Smooth muscle cell (in vitro differentiated cells): ENCODE data around the gene SH3TC2. TPM values are rescaled to one million over a fixed set of nuclear protein-coding genes. Genes with fewer than 3 reads are reported as not detected.
A peak's percentile ranks its signal among the peaks of the same experiment; 100 is the strongest.

Source experiments
- DNase-seq: peaks from one replicate; lab custom pipeline; 2025; ENCODE audit not compliant: unreplicated experiment; lab: John Stamatoyannopoulos, UW
- H2AFZ ChIP-seq: fragments of 200-600 bp; sonication (generic); 2 replicates; pipeline ENCODE4 v1.6.0; 2016; ENCODE audit warnings: antibody characterized with exemption, low read depth, mild to moderate bottlenecking
- H3F3A ChIP-seq: fragments of 200-600 bp; sonication (generic); 2 replicates; pipeline ENCODE4 v1.6.0; 2017; ENCODE audit warnings: antibody characterized with exemption, low read depth
- H3K27ac ChIP-seq: fragments of 200-600 bp; sonication (generic); 2 replicates; pipeline ENCODE4 v1.5.1; 2016; ENCODE audit warnings: low read depth, mild to moderate bottlenecking
- H3K27me3 ChIP-seq: fragments of 200-600 bp; sonication (generic); 2 replicates; pipeline ENCODE4 v1.6.1; 2016; ENCODE audit warnings: low read depth, mild to moderate bottlenecking
- H3K36me3 ChIP-seq: fragments of 200-600 bp; sonication (generic); 2 replicates; pipeline ENCODE4 v1.5.1; 2016; ENCODE audit warnings: low read depth
- H3K4me1 ChIP-seq: fragments of 200-600 bp; sonication (generic); 2 replicates; pipeline ENCODE4 v1.5.1; 2016; ENCODE audit warnings: low read depth
- H3K4me2 ChIP-seq: fragments of 200-600 bp; sonication (generic); 2 replicates; pipeline ENCODE4 v1.6.0; 2016; ENCODE audit warnings: mild to moderate bottlenecking
- H3K4me3 ChIP-seq: fragments of 200-600 bp; sonication (generic); 2 replicates; pipeline ENCODE4 v1.5.1; 2016; ENCODE audit warnings: mild to moderate bottlenecking
- H3K79me2 ChIP-seq: fragments of 200-600 bp; sonication (generic); 2 replicates; pipeline ENCODE4 v1.6.0; 2016; ENCODE audit warnings: low read depth, mild to moderate bottlenecking
- H3K9ac ChIP-seq: fragments of 200-600 bp; sonication (generic); 2 replicates; pipeline ENCODE4 v1.6.0; 2016; ENCODE audit warnings: low read depth
- H3K9me3 ChIP-seq: fragments of 200-600 bp; sonication (generic); replicated peaks from 2 replicates; pipeline ENCODE4 v1.5.1; 2016; ENCODE audit warnings: low read depth
- H4K20me1 ChIP-seq: fragments of 200-600 bp; sonication (generic); 2 replicates; pipeline ENCODE4 v1.6.0; 2016; ENCODE audit warnings: low read depth
- WGBS: methylation state at CpG from one replicate; pipeline ENCODE4 v1.1.7; 2016; ENCODE audit warnings: low lambda C conversion rate; 5-methylcytosine and 5-hydroxymethylcytosine counted together
- polyA plus RNA-seq: library from polyadenylated mRNA; unstranded; fragments of >200 nt; fragmentation: Nextera tagmentation; extraction: Ambion mirVana; gene quantifications from 2 replicates; pipeline ENCODE4 v1.2.1, GENCODE V29; 2016
- total RNA-seq: library from RNA; depleted of rRNA; stranded (reverse); fragments of >200 nt; gene quantifications from 2 replicates; pipeline ENCODE4 v1.2.3, GENCODE V29; 2014
- TF ChIP-seq, protein P1 (sequence below): fragments of 200-600 bp; sonication (generic); IDR thresholded peaks from 2 replicates; pipeline ENCODE4 v1.5.1; 2017; ENCODE audit warnings: borderline replicate concordance, mild to moderate bottlenecking, antibody characterized with exemption; ENCODE audit not compliant: insufficient read depth, poor library complexity, severe bottlenecking

Gene SH3TC2
- total and polyA plus RNA-seq, 2 experiments from 2014 or later: 0.31 to 0.46 TPM

DNA sequence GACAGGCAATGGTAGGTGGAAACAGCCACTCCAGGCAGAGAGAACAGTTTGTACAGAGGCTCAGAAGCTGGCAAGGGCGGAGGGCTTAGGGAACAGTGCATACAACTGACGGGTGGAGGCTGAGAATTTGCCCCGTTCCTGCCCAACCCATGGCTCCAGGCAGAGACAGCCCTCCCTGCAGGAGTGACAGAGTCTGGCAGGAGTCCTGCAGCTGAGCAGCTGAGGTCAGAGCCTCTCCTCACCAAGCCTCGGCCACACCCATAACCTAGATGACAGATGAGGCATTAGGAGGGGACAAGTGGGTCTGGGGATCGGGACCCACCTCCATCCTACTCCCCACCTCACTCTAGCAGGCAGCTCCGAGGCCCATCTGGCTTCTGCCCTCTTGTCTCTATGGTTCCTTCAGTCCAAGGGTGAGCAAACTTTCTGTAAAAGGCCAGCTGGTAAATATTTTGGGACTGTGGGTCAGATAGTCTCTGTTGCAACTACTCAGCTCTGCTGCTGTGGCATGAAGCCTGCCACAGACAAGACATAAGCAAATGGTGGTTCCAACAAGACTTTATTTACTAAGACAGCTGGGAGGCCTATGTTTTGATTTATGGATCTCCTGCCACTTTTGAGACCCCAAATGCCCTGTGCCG is 83.7 kb downstream of the SH3TC2 start:
- Histone ChIP-seq H3K36me3 (no peaks in the 10 kb centered on the region), H2AFZ (no peak overlapping the region), H3K4me1 (peaks cover 5% of the 10 kb centered on the region), H3F3A (no peaks in the 10 kb centered on the region), H3K9me3 (no peaks in the 10 kb centered on the region), H3K4me3 (no peak overlapping the region), H3K9ac (no peak overlapping the region), H4K20me1 (no peaks in the 10 kb centered on the region), H3K79me2 (no peaks in the 10 kb centered on the region), H3K27ac (no peak overlapping the region), H3K27me3 (peaks cover 25% of the 10 kb centered on the region), H3K4me2 (no peak overlapping the region)
- 83% methylated on average over 7 of the region's 7 CpGs for WGBS
- TF ChIP-seq, protein P1, sequence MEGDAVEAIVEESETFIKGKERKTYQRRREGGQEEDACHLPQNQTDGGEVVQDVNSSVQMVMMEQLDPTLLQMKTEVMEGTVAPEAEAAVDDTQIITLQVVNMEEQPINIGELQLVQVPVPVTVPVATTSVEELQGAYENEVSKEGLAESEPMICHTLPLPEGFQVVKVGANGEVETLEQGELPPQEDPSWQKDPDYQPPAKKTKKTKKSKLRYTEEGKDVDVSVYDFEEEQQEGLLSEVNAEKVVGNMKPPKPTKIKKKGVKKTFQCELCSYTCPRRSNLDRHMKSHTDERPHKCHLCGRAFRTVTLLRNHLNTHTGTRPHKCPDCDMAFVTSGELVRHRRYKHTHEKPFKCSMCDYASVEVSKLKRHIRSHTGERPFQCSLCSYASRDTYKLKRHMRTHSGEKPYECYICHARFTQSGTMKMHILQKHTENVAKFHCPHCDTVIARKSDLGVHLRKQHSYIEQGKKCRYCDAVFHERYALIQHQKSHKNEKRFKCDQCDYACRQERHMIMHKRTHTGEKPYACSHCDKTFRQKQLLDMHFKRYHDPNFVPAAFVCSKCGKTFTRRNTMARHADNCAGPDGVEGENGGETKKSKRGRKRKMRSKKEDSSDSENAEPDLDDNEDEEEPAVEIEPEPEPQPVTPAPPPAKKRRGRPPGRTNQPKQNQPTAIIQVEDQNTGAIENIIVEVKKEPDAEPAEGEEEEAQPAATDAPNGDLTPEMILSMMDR: no peak
- no peak for DNase-seq

DNA sequence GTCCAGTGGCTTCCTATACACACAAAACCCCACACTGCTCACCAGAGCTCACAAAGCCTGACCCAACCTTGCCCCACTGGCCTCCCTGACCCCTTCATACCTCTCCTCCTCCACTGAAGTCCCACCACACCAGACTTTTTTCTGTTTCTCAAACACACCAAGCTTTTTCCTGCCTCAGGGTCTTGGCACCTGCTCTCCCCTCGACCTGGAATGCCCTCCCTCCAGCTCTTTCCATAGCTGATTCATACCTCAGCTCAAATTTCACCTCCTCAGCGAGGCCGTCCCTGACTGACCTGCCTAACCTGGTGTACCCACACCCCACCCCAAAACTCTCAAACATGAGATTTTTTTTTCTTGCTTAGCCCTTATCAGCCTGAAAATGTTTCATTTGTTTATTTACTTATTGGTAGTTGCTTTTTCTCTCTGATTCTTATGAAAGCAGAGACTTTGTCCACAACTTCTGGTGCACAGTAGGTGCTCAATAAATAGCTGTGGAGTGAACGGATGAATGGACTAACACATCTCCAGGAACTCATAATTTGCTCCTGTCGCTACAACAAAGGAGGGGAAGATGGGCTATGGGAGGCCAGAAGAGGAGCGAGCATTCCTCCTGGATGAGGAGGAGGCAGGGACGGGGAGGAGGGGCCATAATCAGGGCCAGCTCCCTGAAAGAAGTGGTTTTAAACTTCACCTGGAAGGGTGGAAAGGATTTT is 84.3 kb downstream of the SH3TC2 start:
- no peak overlapping the region for H3K4me3 ChIP-seq
- peaks cover 25% of the 10 kb centered on the region for H3K27me3 ChIP-seq
- TF ChIP-seq, protein P1: no peak
- H3K79me2 ChIP-seq: no peaks in the 10 kb centered on the region
- H3K36me3 ChIP-seq: no peaks in the 10 kb centered on the region
- H3F3A ChIP-seq: no peaks in the 10 kb centered on the region
- no peak overlapping the region for H3K27ac ChIP-seq
- H2AFZ ChIP-seq: no peak overlapping the region
- DNase-seq: no peak
- peaks cover 5% of the 10 kb centered on the region for H3K4me1 ChIP-seq
- H3K9me3 ChIP-seq: no peaks in the 10 kb centered on the region
- no peak overlapping the region for H3K4me2 ChIP-seq
- no peaks in the 10 kb centered on the region for H4K20me1 ChIP-seq
- H3K9ac ChIP-seq: no peak overlapping the region
- 71% methylated on average over 7 of the region's 7 CpGs for WGBS

DNA sequence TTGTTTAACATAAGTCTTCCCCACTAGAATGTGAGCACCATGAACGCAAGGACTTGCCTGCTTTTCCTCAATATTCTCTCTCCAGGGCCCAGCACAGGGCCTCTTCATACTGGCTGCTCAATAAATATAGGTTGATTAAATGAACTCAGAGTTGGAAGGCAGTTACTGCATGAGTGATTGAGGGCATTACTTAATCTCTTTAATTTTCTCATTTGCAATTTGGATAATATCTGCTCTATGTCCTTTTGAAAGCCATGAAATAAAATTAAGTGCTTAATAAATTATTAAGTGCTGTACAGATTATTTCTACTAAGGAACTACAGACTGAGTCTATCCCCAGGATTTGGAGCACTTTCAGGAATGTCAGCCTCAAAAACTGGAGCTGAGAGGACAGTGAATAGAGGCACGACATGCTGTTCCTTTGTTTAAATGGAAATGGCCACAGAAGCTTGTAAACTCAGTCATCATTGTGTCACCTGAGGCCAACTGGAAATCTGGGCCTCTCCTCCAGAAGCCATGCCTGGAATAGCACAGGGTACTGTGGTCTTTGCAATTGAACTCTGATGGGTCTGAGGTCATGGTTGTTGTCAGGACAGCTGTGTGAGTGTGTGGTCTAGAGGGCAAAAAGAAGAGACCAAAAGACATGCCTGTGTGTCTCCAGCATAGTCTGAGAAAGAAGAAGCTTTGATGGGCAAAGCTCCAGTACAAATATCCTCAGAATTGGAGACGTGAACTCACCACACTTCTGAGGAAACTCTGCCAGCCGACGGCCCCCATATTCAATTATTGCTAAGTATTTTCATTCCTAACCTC is 86.1 kb downstream of the SH3TC2 start:
- DNase-seq: no peak
- Histone ChIP-seq H3K4me3 (no peak overlapping the region), H3K36me3 (no peaks in the 10 kb centered on the region), H3K27me3 (peaks cover 25% of the 10 kb centered on the region), H3K27ac (peak overlapping the region; percentile 60), H4K20me1 (no peaks in the 10 kb centered on the region), H3K79me2 (no peaks in the 10 kb centered on the region), H3K4me2 (peak overlapping the region; percentile 38), H2AFZ (no peak overlapping the region), H3K4me1 (peaks cover 5% of the 10 kb centered on the region), H3K9me3 (no peaks in the 10 kb centered on the region), H3K9ac (no peak overlapping the region), H3F3A (no peaks in the 10 kb centered on the region)
- 62% methylated on average over 5 of the region's 5 CpGs for WGBS
- TF ChIP-seq, protein P1: no peak
